HepG2 (cell line): ENCODE results near the gene CCDC57. TPM values are rescaled to one million over a fixed set of nuclear protein-coding genes. Genes with fewer than 3 reads are reported as not detected.

ENCODE experiments used
- BHLHE40 ChIP-seq: IDR thresholded peaks from 2 replicates; pipeline ENCODE4 v1.6.1; 2011; ENCODE audit warnings: low read length, improper control_type of control experiment
- BRD4 ChIP-seq: sonication (generic); formaldehyde crosslinking; IDR thresholded peaks from 2 replicates; pipeline ENCODE4 v1.4.0; 2020; ENCODE audit warnings: missing genetic modification reagents
- CENPX ChIP-seq: sonication (generic); formaldehyde crosslinking; IDR thresholded peaks from 2 replicates; pipeline ENCODE4 v1.9.0; 2021; ENCODE audit warnings: mild to moderate bottlenecking, missing genetic modification reagents, moderate library complexity
- GATAD1 ChIP-seq: IDR thresholded peaks from 2 replicates; pipeline ENCODE4 v1.6.1; 2016; ENCODE audit warnings: missing genetic modification reagents, missing compliant biosample characterization
- HDAC1 ChIP-seq: sonication (generic); formaldehyde crosslinking; IDR thresholded peaks from 2 replicates; pipeline ENCODE4 v1.5.1; 2020; ENCODE audit warnings: mild to moderate bottlenecking, missing genetic modification reagents
- JUND ChIP-seq: sonication (generic); formaldehyde crosslinking; IDR thresholded peaks from 2 replicates; pipeline ENCODE4 v1.8.0; 2022; ENCODE audit warnings: mild to moderate bottlenecking, missing genetic modification reagents
- KDM5A ChIP-seq: fragments of 200-600 bp; sonication (generic); IDR thresholded peaks from 2 replicates; pipeline ENCODE4 v1.7.0; 2018; ENCODE audit warnings: antibody characterized with exemption, mild to moderate bottlenecking, low read length, borderline replicate concordance
- KLF11 ChIP-seq: IDR thresholded peaks from 2 replicates; pipeline ENCODE4 v1.6.1; 2016; ENCODE audit warnings: missing compliant biosample characterization
- KLF12 ChIP-seq: sonication (generic); formaldehyde crosslinking; IDR thresholded peaks from 2 replicates; pipeline ENCODE4 v1.4.0; 2020; ENCODE audit warnings: missing genetic modification reagents, borderline replicate concordance
- MAZ ChIP-seq, 2 experiments: sonication (generic) in 1 of 2; formaldehyde crosslinking in 1 of 2; IDR thresholded peaks; 2 replicates each; pipeline versions ENCODE4 v1.5.0 to v1.6.1; 2012 to 2020; ENCODE audit warnings: low read depth in 2 of 2, mild to moderate bottlenecking in 2 of 2, borderline replicate concordance in 1 of 2, improper control_type of control experiment in 1 of 2, low read length in 1 of 2, missing genetic modification reagents in 1 of 2, moderate library complexity in 1 of 2
- NR2C2 ChIP-seq: sonication (generic); formaldehyde crosslinking; IDR thresholded peaks from 2 replicates; pipeline ENCODE4 v1.4.0; 2020; ENCODE audit warnings: missing genetic modification reagents, mild to moderate bottlenecking, moderate library complexity, borderline replicate concordance
- PHF8 ChIP-seq: sonication (generic); formaldehyde crosslinking; IDR thresholded peaks from 2 replicates; pipeline ENCODE4 v1.5.0; 2020; ENCODE audit warnings: missing genetic modification reagents
- POLR2A ChIP-seq, 2 experiments: IDR thresholded peaks; 2 replicates each; pipeline ENCODE4 v1.6.1; 2011; ENCODE audit warnings: low read depth in 2 of 2, low read length in 2 of 2, mild to moderate bottlenecking in 1 of 2, moderate library complexity in 1 of 2; ENCODE audit not compliant: insufficient read depth in 1 of 2
- RBFOX2 ChIP-seq: fragments of 200-400 bp; formaldehyde crosslinking; IDR thresholded peaks from 2 replicates; pipeline ENCODE4 v1.6.1; 2017; ENCODE audit warnings: low read depth, mild to moderate bottlenecking, low read length
- RFX5 ChIP-seq: IDR thresholded peaks from 2 replicates; pipeline ENCODE4 v1.6.1; 2011; ENCODE audit warnings: low read depth, low read length, improper control_type of control experiment
- RNF2 ChIP-seq: fragments of 450-650 bp; conservative IDR thresholded peaks from 2 replicates; pipeline ENCODE4 v1.6.1; 2016; ENCODE audit warnings: low read depth
- SRY ChIP-seq: sonication (generic); formaldehyde crosslinking; IDR thresholded peaks from 2 replicates; pipeline ENCODE4 v1.8.0; 2022; ENCODE audit warnings: mild to moderate bottlenecking, missing genetic modification reagents
- SYNCRIP ChIP-seq: fragments of 200-400 bp; formaldehyde crosslinking; IDR thresholded peaks from 2 replicates; pipeline ENCODE4 v1.6.1; 2018; ENCODE audit warnings: mild to moderate bottlenecking, low read depth, low read length; ENCODE audit not compliant: insufficient read depth
- TBX2 ChIP-seq: sonication (generic); formaldehyde crosslinking; IDR thresholded peaks from 2 replicates; pipeline ENCODE4 v1.5.0; 2020; ENCODE audit warnings: missing genetic modification reagents, mild to moderate bottlenecking, borderline replicate concordance
- TBX3 ChIP-seq: fragments of 450-650 bp; IDR thresholded peaks from 2 replicates; pipeline ENCODE4 v1.6.1; 2017; ENCODE audit warnings: antibody characterized with exemption, mild to moderate bottlenecking, inconsistent platforms, borderline replicate concordance
- ZFP82 ChIP-seq: sonication (generic); formaldehyde crosslinking; IDR thresholded peaks from 2 replicates; pipeline ENCODE4 v1.5.1; 2020; ENCODE audit warnings: mild to moderate bottlenecking, missing genetic modification reagents, borderline replicate concordance
- ZMAT3 ChIP-seq: sonication (generic); formaldehyde crosslinking; conservative IDR thresholded peaks from 2 replicates; pipeline ENCODE4 v1.7.0; 2021; ENCODE audit warnings: missing genetic modification reagents
- ZNF3 ChIP-seq: IDR thresholded peaks from 2 replicates; pipeline ENCODE4 v1.7.0; 2017; ENCODE audit warnings: inconsistent platforms
- ZNF674 ChIP-seq: sonication (generic); formaldehyde crosslinking; IDR thresholded peaks from 2 replicates; pipeline ENCODE4 v1.5.0; 2020; ENCODE audit warnings: low read depth, mild to moderate bottlenecking, missing genetic modification reagents
- polyA plus RNA-seq, 8 experiments: library from polyadenylated mRNA; depleted of rRNA in 3 of 8; stranded (reverse) in 7 of 8; unstranded in 1 of 8; fragments of >200 nt; fragmentation: Illumina TruSeq in 4 of 8; extraction: Trizol in 4 of 8; gene quantifications; 2 replicates each; pipeline versions ENCODE4 v1.2.1 to v1.2.3, GENCODE V29; 2011 to 2016; ENCODE audit warnings: low read depth in 4 of 8, missing spikeins in 1 of 8, mixed read lengths in 1 of 8; ENCODE audit not compliant: insufficient read depth in 1 of 8
- total RNA-seq, 5 experiments: library from RNA; depleted of rRNA; stranded (reverse); fragments of >200 nt; fragmentation: Illumina TruSeq; extraction: Trizol; gene quantifications; 2 replicates each; pipeline ENCODE4 v1.2.3, GENCODE V29; 2016; ENCODE audit warnings: low read depth in 1 of 5
- TF ChIP-seq, protein P1 (sequence below): sonication (generic); formaldehyde crosslinking; IDR thresholded peaks from 2 replicates; pipeline ENCODE4 v1.4.0; 2020; ENCODE audit warnings: mild to moderate bottlenecking, low read depth, missing genetic modification reagents
- TF ChIP-seq, protein P2 (sequence below): sonication (generic); formaldehyde crosslinking; IDR thresholded peaks from 2 replicates; pipeline ENCODE4 v1.4.0; 2020; ENCODE audit warnings: missing genetic modification reagents
- TF ChIP-seq, protein P3 (sequence below): sonication (generic); formaldehyde crosslinking; IDR thresholded peaks from 2 replicates; pipeline ENCODE4 v1.8.1; 2023; ENCODE audit warnings: mild to moderate bottlenecking, inconsistent platforms, moderate library complexity, missing genetic modification reagents, borderline replicate concordance

CCDC57 gene
- total and polyA plus RNA-seq, 2 of the 13 experiments (the other 11 are each of a cell fraction or from before 2014, with no cell fraction given): 59.3 to 59.9 TPM

DNA sequence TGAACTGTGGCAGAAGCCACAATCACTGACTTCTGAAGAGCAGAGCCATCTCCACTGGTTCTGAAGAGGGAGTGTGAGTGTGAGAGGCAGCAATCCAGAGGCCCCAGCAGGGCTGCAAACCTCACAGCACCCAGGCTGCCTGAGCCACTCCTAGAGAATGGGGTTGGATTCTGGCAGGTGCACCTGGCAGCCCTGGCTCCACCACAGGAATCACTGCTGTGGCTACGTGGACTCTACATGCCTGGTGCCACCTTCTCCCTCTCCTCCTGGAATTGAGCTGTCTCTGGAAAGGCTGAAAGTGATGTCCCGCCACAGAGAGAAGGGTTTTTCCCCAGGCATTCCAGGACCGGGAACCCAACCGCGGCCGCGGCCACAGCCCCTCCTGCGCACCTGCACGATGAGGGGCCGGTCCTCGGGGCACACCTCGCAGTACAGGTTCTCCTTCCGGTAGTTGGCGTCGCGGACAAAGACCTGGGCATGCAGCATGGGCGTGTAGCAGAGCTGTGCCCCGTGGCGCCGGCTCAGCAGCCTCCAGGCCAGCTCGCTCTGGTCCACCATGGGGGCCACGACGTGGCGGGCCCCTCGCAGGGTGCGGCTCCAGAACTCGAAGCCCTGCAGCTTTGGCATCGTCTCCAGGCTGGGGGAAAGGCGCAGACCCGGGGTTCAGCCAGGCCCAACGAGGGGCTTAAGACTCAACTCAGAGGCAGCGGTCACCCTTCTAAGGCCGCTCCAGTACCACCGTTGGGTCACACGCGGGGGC, 148.0 kb downstream of the CCDC57 start (continued):
- TF ChIP-seq ZMAT3 (CRISPR knock-in tag) (peak; percentile 91; the same call in 1 of the 2 replicates), BRD4 (0 out of 2 replicates have a peak, but pooled peaks have one; percentile 40), KLF12 (no peak), TBX2 (peak; percentile 64; the same call in 1 of the 2 replicates), JUND (CRISPR knock-in tag) (no peak), HDAC1 (peak; percentile 87), RFX5 (no peak), KDM5A (peak; percentile 25; the same call in 1 of the 2 replicates), GATAD1 (CRISPR knock-in tag) (peak; percentile 43), MAZ (IDR thresholded peaks at IDR 0.05; ENCODE audit: borderline replicate concordance, low read depth, low read length) (no peak), MAZ (CRISPR knock-in tag; IDR thresholded peaks at IDR 0.05; ENCODE audit: low read depth) (peak; percentile 61; the same call in 1 of the 2 replicates), PHF8 (peak; percentile 79), KLF11 (CRISPR knock-in tag) (0 out of 2 replicates have a peak, but pooled peaks have one; percentile 38), ZNF3 (CRISPR knock-in tag) (no peak), CENPX (CRISPR knock-in tag) (no peak), POLR2A (IDR thresholded peaks at IDR 0.05; ENCODE audit: insufficient read depth in 1 of 2, low read depth in 2 of 2, low read length in 2 of 2) (peak in 1 of 2 experiments; percentile 58; a peak in 2 of 4 replicates), RNF2 (peak; percentile 60; the same call in 1 of the 2 replicates), RBFOX2 (peak; percentile 77), ZFP82 (CRISPR knock-in tag) (0 out of 2 replicates have a peak, but pooled peaks have one; percentile 34), ZNF674 (no peak), BHLHE40 (no peak), NR2C2 (CRISPR knock-in tag) (peak; percentile 32; the same call in 1 of the 2 replicates), TBX3 (0 out of 2 replicates have a peak, but pooled peaks have one; percentile 15), SRY (CRISPR knock-in tag) (0 out of 2 replicates have a peak, but pooled peaks have one; percentile 26), SYNCRIP (no peak)
- TF ChIP-seq, protein P1, sequence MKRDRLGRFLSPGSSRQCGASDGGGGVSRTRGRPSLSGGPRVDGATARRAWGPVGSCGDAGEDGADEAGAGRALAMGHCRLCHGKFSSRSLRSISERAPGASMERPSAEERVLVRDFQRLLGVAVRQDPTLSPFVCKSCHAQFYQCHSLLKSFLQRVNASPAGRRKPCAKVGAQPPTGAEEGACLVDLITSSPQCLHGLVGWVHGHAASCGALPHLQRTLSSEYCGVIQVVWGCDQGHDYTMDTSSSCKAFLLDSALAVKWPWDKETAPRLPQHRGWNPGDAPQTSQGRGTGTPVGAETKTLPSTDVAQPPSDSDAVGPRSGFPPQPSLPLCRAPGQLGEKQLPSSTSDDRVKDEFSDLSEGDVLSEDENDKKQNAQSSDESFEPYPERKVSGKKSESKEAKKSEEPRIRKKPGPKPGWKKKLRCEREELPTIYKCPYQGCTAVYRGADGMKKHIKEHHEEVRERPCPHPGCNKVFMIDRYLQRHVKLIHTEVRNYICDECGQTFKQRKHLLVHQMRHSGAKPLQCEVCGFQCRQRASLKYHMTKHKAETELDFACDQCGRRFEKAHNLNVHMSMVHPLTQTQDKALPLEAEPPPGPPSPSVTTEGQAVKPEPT: peak; percentile 46; the same call in 1 of the 2 replicates
- TF ChIP-seq, protein P2, sequence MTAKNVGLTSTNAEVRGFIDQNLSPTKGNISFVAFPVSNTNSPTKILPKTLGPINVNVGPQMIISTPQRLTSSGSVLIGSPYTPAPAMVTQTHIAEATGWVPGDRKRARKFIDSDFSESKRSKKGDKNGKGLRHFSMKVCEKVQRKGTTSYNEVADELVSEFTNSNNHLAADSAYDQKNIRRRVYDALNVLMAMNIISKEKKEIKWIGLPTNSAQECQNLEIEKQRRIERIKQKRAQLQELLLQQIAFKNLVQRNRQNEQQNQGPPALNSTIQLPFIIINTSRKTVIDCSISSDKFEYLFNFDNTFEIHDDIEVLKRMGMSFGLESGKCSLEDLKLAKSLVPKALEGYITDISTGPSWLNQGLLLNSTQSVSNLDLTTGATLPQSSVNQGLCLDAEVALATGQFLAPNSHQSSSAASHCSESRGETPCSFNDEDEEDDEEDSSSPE: 0 out of 2 replicates have a peak, but pooled peaks have one; percentile 11
- TF ChIP-seq, protein P3, sequence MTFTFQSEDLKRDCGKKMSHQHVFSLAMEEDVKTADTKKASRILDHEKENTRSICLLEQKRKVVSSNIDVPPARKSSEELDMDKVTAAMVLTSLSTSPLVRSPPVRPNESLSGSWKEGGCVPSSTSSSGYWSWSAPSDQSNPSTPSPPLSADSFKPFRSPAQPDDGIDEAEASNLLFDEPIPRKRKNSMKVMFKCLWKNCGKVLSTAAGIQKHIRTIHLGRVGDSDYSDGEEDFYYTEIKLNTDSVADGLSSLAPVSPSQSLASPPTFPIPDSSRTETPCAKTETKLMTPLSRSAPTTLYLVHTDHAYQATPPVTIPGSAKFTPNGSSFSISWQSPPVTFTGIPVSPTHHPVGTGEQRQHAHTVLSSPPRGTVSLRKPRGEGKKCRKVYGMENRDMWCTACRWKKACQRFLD (CRISPR knock-in tag): 0 out of 2 replicates have a peak, but pooled peaks have one; percentile 42
